GM12878 (cell line): ENCODE results near the gene C1QL1. TPM values are rescaled to one million over a fixed set of nuclear protein-coding genes. Genes with fewer than 3 reads are reported as not detected.

Experiments
- ATAC-seq: fragments of 200-7000 bp; cut with Tn5 transposase; 3 replicates; pipeline ENCODE4 v1.9.1; 2020; ENCODE audit warnings: mild to moderate bottlenecking, moderate library complexity
- BruUV-seq: library from RNA; stranded (reverse); fragments of 400-500 nt; replicated peaks from 2 replicates; lab custom pipeline; 2021; lab: Mats Ljungman, UMichigan
- CTCF ChIA-PET: fragments of 300-600 bp; sonication (Branson Sonifier 250); formaldehyde crosslinking; extraction: SDS; loops from one replicate; lab custom pipeline; 2021; ENCODE audit warnings: inconsistent platforms; lab: Yijun Ruan, JAX
- POLR2A ChIA-PET: fragments of 350-600 bp; formaldehyde crosslinking; extraction: SDS; loops from one replicate; lab custom pipeline; 2021; ENCODE audit warnings: inconsistent platforms; lab: Charles Lee
- RAD21 ChIA-PET: fragments of 300-600 bp; sonication (Branson Sonifier 250); formaldehyde crosslinking; loops from one replicate; lab custom pipeline; 2023; ENCODE audit warnings: antibody characterized with exemption; ENCODE audit not compliant: unreplicated experiment; lab: Charles Lee
- SMC1A ChIA-PET: fragments of 300-600 bp; sonication (Branson Sonifier 250); formaldehyde crosslinking; loops from one replicate; lab custom pipeline; 2023; ENCODE audit not compliant: unreplicated experiment, uncharacterized antibody; lab: Charles Lee
- DNase-seq: peaks from one replicate; pipeline ENCODE4 v3.0.0-alpha.2; 2011; ENCODE audit warnings: low read depth, low spot score
- FAIRE-seq: peaks from 3 replicates; lab custom pipeline; 2011; peaks lifted over from hg19 to GRCh38; lab: Jason Lieb, UNC
- H2AFZ ChIP-seq: 2 replicates; pipeline ENCODE4 v1.6.0; 2011; ENCODE audit warnings: low read depth, low read length, control low read depth; ENCODE audit not compliant: control insufficient read depth
- H3K27ac ChIP-seq: 2 replicates; pipeline ENCODE4 v1.5.1; 2011; ENCODE audit warnings: control low read depth; ENCODE audit not compliant: control insufficient read depth, insufficient read depth
- H3K27me3 ChIP-seq, 2 experiments: replicated peaks in 1 of 2; 2 replicates each; pipeline versions ENCODE4 v1.6.0 to v1.6.1; 2011; ENCODE audit warnings: low read length in 1 of 2; ENCODE audit not compliant: control insufficient read depth in 2 of 2, insufficient read depth in 2 of 2
- H3K36me3 ChIP-seq, 2 experiments: 2 replicates each; pipeline ENCODE4 v1.5.1; 2011; ENCODE audit warnings: low read length in 1 of 2; ENCODE audit not compliant: control insufficient read depth in 2 of 2, insufficient read depth in 2 of 2
- H3K4me1 ChIP-seq: 2 replicates; pipeline ENCODE4 v1.6.1; 2011; ENCODE audit warnings: mild to moderate bottlenecking, low read length, moderate library complexity, mixed read lengths; ENCODE audit not compliant: control insufficient read depth, insufficient read depth
- H3K4me2 ChIP-seq: 2 replicates; pipeline ENCODE4 v1.6.0; 2011; ENCODE audit warnings: control low read depth; ENCODE audit not compliant: control insufficient read depth, insufficient read depth
- H3K4me3 ChIP-seq: fragments of 200-600 bp; sonication (generic); 2 replicates; pipeline ENCODE4 v1.5.1; 2016
- H3K79me2 ChIP-seq: 2 replicates; pipeline ENCODE4 v1.6.0; 2011; ENCODE audit warnings: low read length; ENCODE audit not compliant: control insufficient read depth, insufficient read depth
- H3K9ac ChIP-seq: 2 replicates; pipeline ENCODE4 v1.8.0; 2011; ENCODE audit warnings: low read length, control low read depth, mixed read lengths; ENCODE audit not compliant: control insufficient read depth, insufficient read depth
- H3K9me3 ChIP-seq: replicated peaks from 3 replicates; pipeline ENCODE4 v1.5.1; 2011; ENCODE audit warnings: mild to moderate bottlenecking, low read length; ENCODE audit not compliant: control insufficient read depth, insufficient read depth
- H4K20me1 ChIP-seq: 2 replicates; pipeline ENCODE4 v1.6.0; 2011; ENCODE audit not compliant: control insufficient read depth, insufficient read depth
- CHD2 ChIP-seq: IDR thresholded peaks from 2 replicates; pipeline ENCODE4 v1.6.1; 2011; ENCODE audit warnings: low read depth, low read length, improper control_type of control experiment, borderline replicate concordance
- EED ChIP-seq: sonication (generic); IDR thresholded peaks from 2 replicates; pipeline ENCODE4 v1.6.1; 2016; ENCODE audit warnings: antibody characterized with exemption, low read depth
- HDAC2 ChIP-seq: fragments of 200-600 bp; sonication (generic); IDR thresholded peaks from 2 replicates; pipeline ENCODE4 v1.6.1; 2017
- WGBS: methylation state at CpG from one replicate; pipeline ENCODE4 v1.1.6; 2016; ENCODE audit warnings: low lambda C conversion rate; ENCODE audit not compliant: insufficient replicate concordance, insufficient coverage; ENCODE audit errors: missing lambda C conversion rate; 5-methylcytosine and 5-hydroxymethylcytosine counted together
- in situ Hi-C: fragments of 300-500 bp; cut with MboI; formaldehyde crosslinking; loops from 9 replicates; pipeline ENCODE4 v1.14.3; 2018; ENCODE audit warnings: mixed read lengths
- intact Hi-C: fragments of 100-400 bp; cut with micrococcal nuclease; formaldehyde crosslinking; loops from one replicate; pipeline ENCODE4 v1.14.2; 2022; ENCODE audit not compliant: unreplicated experiment
- polyA plus RNA-seq, 11 experiments: library from polyadenylated mRNA; depleted of rRNA in 4 of 11; unstranded in 6 of 11; stranded (reverse) in 5 of 11; fragments of >200 nt; fragmentation: Nextera tagmentation in 4 of 11; fragmentation: Illumina TruSeq in 1 of 11; extraction: Ambion mirVana in 4 of 11; extraction: Trizol in 1 of 11; gene quantifications; 1 replicate in 1 of 11; 2 replicates in 10 of 11; pipeline versions ENCODE4 v1.2.1 to v1.2.3, GENCODE V29; 2011 to 2016; ENCODE audit warnings: inconsistent platforms in 2 of 11, missing spikeins in 2 of 11, low read depth in 1 of 11
- total RNA-seq, 4 experiments: library from RNA; depleted of rRNA in 3 of 4; stranded (reverse); fragments of >200 nt in 3 of 4; fragmentation: Illumina TruSeq in 1 of 4; extraction: Trizol in 1 of 4; gene quantifications; 2 replicates each; pipeline versions ENCODE4 v1.2.1 to v1.2.3, GENCODE V29; 2013 to 2021
- TF ChIP-seq, protein P1 (sequence below): IDR thresholded peaks from 2 replicates; pipeline ENCODE4 v1.6.1; 2011; ENCODE audit warnings: borderline replicate concordance, low read depth, mild to moderate bottlenecking, moderate library complexity, low read length; ENCODE audit not compliant: insufficient read depth, poor library complexity, severe bottlenecking
- TF ChIP-seq, protein P2 (sequence below): fragments of 450-650 bp; IDR thresholded peaks from 2 replicates; pipeline ENCODE4 v1.6.1; 2016; ENCODE audit warnings: mild to moderate bottlenecking, moderate library complexity, borderline replicate concordance

Gene C1QL1
- total and polyA plus RNA-seq, 10 of the 15 experiments (the other 5 are each of a cell fraction or from before 2014, with no cell fraction given): not detected

DNA sequence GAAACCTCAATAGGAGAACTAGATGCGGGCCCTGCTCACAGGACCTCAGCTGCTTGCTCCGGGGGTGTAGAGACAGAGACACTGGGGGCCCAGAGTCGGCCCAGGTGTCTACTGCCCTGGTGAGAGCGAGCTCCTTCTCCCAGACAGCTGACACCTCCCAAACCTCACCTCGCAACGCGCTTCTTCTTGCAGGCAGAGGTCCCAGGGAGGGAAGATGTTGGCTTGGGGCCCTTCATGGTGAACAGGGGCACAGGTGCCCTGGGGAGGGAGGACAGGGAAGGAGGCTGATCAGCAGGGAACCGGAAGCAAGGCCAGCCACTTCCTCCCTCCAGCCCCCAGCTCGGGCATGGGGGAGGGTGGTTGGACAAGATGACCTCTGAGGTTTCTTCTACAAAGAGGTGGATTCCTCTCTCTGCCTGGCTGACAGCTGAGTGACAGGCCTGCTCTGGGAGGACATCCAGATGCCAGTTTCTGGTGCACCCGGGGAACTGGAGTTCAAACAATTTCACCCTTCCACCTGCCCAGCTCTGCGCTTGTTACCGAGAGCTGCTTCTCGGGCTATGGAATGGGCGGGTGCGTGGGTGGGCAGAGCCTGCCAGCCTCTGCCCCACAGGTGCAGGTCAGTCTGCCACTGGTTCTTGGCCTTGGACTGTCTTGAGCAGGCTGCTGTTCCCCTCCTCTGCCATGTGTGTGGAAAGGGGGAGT is 41.1 kb downstream of the C1QL1 start:
- no peaks in the 10 kb centered on the region for H3K9me3 ChIP-seq
- no peak overlapping the region for H2AFZ ChIP-seq
- no peak overlapping the region for H3K9ac ChIP-seq
- POLR2A ChIA-PET: interaction anchor here (0.6 kb wide), 1 partner anchor 10 kb away, joined by 4 read pairs; no protein-coding TSS in a partner anchor
- in situ Hi-C loops (loop anchor here (10.0 kb wide), 2 partner anchors 98 to 178 kb away; no protein-coding TSS in a partner anchor), intact Hi-C loops (no loop called here)
- FAIRE-seq (no peak), ATAC-seq (no peak), DNase-seq (no peak)
- H3K4me1 ChIP-seq: no peaks in the 10 kb centered on the region
- SMC1A ChIA-PET: no interaction called here
- TF ChIP-seq, protein P1, sequence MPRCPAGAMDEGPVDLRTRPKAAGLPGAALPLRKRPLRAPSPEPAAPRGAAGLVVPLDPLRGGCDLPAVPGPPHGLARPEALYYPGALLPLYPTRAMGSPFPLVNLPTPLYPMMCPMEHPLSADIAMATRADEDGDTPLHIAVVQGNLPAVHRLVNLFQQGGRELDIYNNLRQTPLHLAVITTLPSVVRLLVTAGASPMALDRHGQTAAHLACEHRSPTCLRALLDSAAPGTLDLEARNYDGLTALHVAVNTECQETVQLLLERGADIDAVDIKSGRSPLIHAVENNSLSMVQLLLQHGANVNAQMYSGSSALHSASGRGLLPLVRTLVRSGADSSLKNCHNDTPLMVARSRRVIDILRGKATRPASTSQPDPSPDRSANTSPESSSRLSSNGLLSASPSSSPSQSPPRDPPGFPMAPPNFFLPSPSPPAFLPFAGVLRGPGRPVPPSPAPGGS: no peak
- TF ChIP-seq EED: no peak
- TF ChIP-seq CHD2: no peak
- TF ChIP-seq HDAC2: no peak
- TF ChIP-seq, protein P2, sequence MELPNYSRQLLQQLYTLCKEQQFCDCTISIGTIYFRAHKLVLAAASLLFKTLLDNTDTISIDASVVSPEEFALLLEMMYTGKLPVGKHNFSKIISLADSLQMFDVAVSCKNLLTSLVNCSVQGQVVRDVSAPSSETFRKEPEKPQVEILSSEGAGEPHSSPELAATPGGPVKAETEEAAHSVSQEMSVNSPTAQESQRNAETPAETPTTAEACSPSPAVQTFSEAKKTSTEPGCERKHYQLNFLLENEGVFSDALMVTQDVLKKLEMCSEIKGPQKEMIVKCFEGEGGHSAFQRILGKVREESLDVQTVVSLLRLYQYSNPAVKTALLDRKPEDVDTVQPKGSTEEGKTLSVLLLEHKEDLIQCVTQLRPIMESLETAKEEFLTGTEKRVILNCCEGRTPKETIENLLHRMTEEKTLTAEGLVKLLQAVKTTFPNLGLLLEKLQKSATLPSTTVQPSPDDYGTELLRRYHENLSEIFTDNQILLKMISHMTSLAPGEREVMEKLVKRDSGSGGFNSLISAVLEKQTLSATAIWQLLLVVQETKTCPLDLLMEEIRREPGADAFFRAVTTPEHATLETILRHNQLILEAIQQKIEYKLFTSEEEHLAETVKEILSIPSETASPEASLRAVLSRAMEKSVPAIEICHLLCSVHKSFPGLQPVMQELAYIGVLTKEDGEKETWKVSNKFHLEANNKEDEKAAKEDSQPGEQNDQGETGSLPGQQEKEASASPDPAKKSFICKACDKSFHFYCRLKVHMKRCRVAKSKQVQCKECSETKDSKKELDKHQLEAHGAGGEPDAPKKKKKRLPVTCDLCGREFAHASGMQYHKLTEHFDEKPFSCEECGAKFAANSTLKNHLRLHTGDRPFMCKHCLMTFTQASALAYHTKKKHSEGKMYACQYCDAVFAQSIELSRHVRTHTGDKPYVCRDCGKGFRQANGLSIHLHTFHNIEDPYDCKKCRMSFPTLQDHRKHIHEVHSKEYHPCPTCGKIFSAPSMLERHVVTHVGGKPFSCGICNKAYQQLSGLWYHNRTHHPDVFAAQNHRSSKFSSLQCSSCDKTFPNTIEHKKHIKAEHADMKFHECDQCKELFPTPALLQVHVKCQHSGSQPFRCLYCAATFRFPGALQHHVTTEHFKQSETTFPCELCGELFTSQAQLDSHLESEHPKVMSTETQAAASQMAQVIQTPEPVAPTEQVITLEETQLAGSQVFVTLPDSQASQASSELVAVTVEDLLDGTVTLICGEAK: no peak
- 86% methylated on average over 13 of the region's 15 CpGs for WGBS
- H3K36me3 ChIP-seq: peaks cover 39 to 42% of the 10 kb centered on the region in 2 experiments
- no TSS peak for BruUV-seq
- CTCF ChIA-PET: no interaction called here
- no peak overlapping the region for H3K27ac ChIP-seq
- RAD21 ChIA-PET: no interaction called here
- no peaks in the 10 kb centered on the region for H4K20me1 ChIP-seq
- no peak overlapping the region for H3K4me2 ChIP-seq
- H3K27me3 ChIP-seq: no peaks in the 10 kb centered on the region
- no peaks in the 10 kb centered on the region for H3K79me2 ChIP-seq
- no peak overlapping the region for H3K4me3 ChIP-seq
